ENCODE results near the gene SEC16A.
"Not testable (repeated sequence)": the region's sequence is repeated elsewhere in the genome, so short reads cannot be mapped to it uniquely, and the experiment has no call there.

Gene SEC16A

GRCh38 chr9:136425367-136425766 is 57.5 kb downstream of the SEC16A start:
- in situ Hi-C loops (cut with MboI; ENCODE audit: low sequenced_read_pairs): not testable (repeated sequence)

GRCh38 chr9:136424750-136425362 is 58.0 kb downstream of the SEC16A start:
- in situ Hi-C loops (cut with MboI; ENCODE audit: low sequenced_read_pairs): no loop called here

GRCh38 chr9:136423432-136424146 is 59.3 kb downstream of the SEC16A start:
- in situ Hi-C loops (cut with MboI; ENCODE audit: low sequenced_read_pairs): no loop called here

GRCh38 chr9:136422876-136423275 is 60.0 kb downstream of the SEC16A start:
- in situ Hi-C loops (cut with MboI; ENCODE audit: low sequenced_read_pairs): no loop called here

- in situ Hi-C loops (cut with MboI; ENCODE audit: low sequenced_read_pairs): no loop called here
Measured at GRCh38 chr9:136421791-136422190, 61.0 kb downstream of the SEC16A start.

- in situ Hi-C loops (cut with MboI; ENCODE audit: low sequenced_read_pairs): no loop called here
Measured at GRCh38 chr9:136419092-136419420, 63.8 kb downstream of the SEC16A start.

GRCh38 chr9:136418182-136419091 is 64.4 kb downstream of the SEC16A start:
- in situ Hi-C loops (cut with MboI; ENCODE audit: low sequenced_read_pairs): no loop called here

GRCh38 chr9:136416914-136417313 is 65.9 kb downstream of the SEC16A start:
- in situ Hi-C loops (cut with MboI; ENCODE audit: low sequenced_read_pairs): no loop called here

GRCh38 chr9:136416427-136416826 is 66.4 kb downstream of the SEC16A start:
- in situ Hi-C loops (cut with MboI; ENCODE audit: low sequenced_read_pairs): no loop called here

- in situ Hi-C loops (cut with MboI; ENCODE audit: low sequenced_read_pairs): no loop called here
Measured at GRCh38 chr9:136412962-136413361, 69.9 kb downstream of the SEC16A start.

GRCh38 chr9:136411378-136411777 is 71.5 kb downstream of the SEC16A start:
- in situ Hi-C loops (cut with MboI; ENCODE audit: low sequenced_read_pairs): no loop called here

- in situ Hi-C loops (cut with MboI; ENCODE audit: low sequenced_read_pairs): no loop called here
Measured at GRCh38 chr9:136410500-136411287, 72.1 kb downstream of the SEC16A start, which contains the start of the genes ENTR1 and PMPCA. TSS of gene ENTR1 (minus strand) at chr9:136410614. CDS start at chr9:136410397, 217 bp downstream. TSS of gene PMPCA (plus strand) at chr9:136410658. CDS start at chr9:136410669, 11 bp downstream.

GRCh38 chr9:136409557-136410455 is 73.0 kb downstream of the SEC16A start:
- in situ Hi-C loops (cut with MboI; ENCODE audit: low sequenced_read_pairs): loop anchor here (5.0 kb wide), 1 partner anchor 73 kb away; no protein-coding TSS in a partner anchor

- in situ Hi-C loops (cut with MboI; ENCODE audit: low sequenced_read_pairs): loop anchor here (5.0 kb wide), 1 partner anchor 71 kb away; no protein-coding TSS in a partner anchor
Measured at GRCh38 chr9:136407911-136408310, 74.9 kb downstream of the SEC16A start.

GRCh38 chr9:136407061-136407460 is 75.8 kb downstream of the SEC16A start:
- in situ Hi-C loops (cut with MboI; ENCODE audit: low sequenced_read_pairs): loop anchor here (5.0 kb wide), 1 partner anchor 70 kb away; no protein-coding TSS in a partner anchor

GRCh38 chr9:136405904-136406303 is 76.9 kb downstream of the SEC16A start:
- in situ Hi-C loops (cut with MboI; ENCODE audit: low sequenced_read_pairs): loop anchor here (5.0 kb wide), 1 partner anchor 69 kb away; no protein-coding TSS in a partner anchor

- in situ Hi-C loops (cut with MboI; ENCODE audit: low sequenced_read_pairs): loop anchor here (5.0 kb wide), 1 partner anchor 68 kb away; no protein-coding TSS in a partner anchor
Measured at GRCh38 chr9:136405481-136405880, 77.4 kb downstream of the SEC16A start.

GRCh38 chr9:136404801-136405136 is 78.1 kb downstream of the SEC16A start:
- in situ Hi-C loops (cut with MboI; ENCODE audit: low sequenced_read_pairs): loop anchor here (5.0 kb wide), 1 partner anchor 67 kb away; no protein-coding TSS in a partner anchor
